IMR-90 (cell line): ENCODE results near the gene PPP1CA.

Experiments
- CEBPB ChIP-seq: IDR thresholded peaks from 2 replicates; pipeline ENCODE4 v1.6.1; 2012; ENCODE audit warnings: low read depth, low read length, improper control_type of control experiment
- CTCF ChIP-seq: conservative IDR thresholded peaks from 2 replicates; pipeline ENCODE4 v1.5.1; 2012; ENCODE audit warnings: mild to moderate bottlenecking, low read depth, low read length, improper control_type of control experiment
- ELK1 ChIP-seq: fragments of 150-350 bp; IDR thresholded peaks from 2 replicates; pipeline ENCODE4 v1.6.1; 2016; ENCODE audit warnings: low read depth, mild to moderate bottlenecking, low read length, moderate library complexity, borderline replicate concordance
- FOS ChIP-seq: fragments of 150-350 bp; IDR thresholded peaks from 2 replicates; pipeline ENCODE4 v1.6.1; 2016; ENCODE audit warnings: low read depth, low read length
- MAFK ChIP-seq: IDR thresholded peaks from 2 replicates; pipeline ENCODE4 v1.6.1; 2012; ENCODE audit warnings: low read depth, low read length, improper control_type of control experiment
- MAZ ChIP-seq: IDR thresholded peaks from 2 replicates; pipeline ENCODE4 v1.6.1; 2012; ENCODE audit warnings: low read depth, mild to moderate bottlenecking, low read length, improper control_type of control experiment, moderate library complexity, borderline replicate concordance
- NFE2L2 ChIP-seq: fragments of 150-350 bp; IDR thresholded peaks from 2 replicates; pipeline ENCODE4 v1.6.1; 2016; ENCODE audit warnings: low read depth, mild to moderate bottlenecking, low read length
- POLR2A ChIP-seq: IDR thresholded peaks from 2 replicates; pipeline ENCODE4 v1.6.1; 2012; ENCODE audit warnings: mild to moderate bottlenecking, low read depth, low read length
- RAD21 ChIP-seq: IDR thresholded peaks from 2 replicates; pipeline ENCODE4 v1.6.1; 2012; ENCODE audit warnings: low read length, improper control_type of control experiment
- RCOR1 ChIP-seq: IDR thresholded peaks from 2 replicates; pipeline ENCODE4 v1.6.1; 2012; ENCODE audit warnings: mild to moderate bottlenecking, low read length, improper control_type of control experiment; ENCODE audit not compliant: insufficient replicate concordance
- RFX5 ChIP-seq: IDR thresholded peaks from 2 replicates; pipeline ENCODE4 v1.8.0; 2012; ENCODE audit warnings: low read depth, mild to moderate bottlenecking, low read length, moderate library complexity
- SMC3 ChIP-seq: fragments of 150-350 bp; IDR thresholded peaks from 2 replicates; pipeline ENCODE4 v1.6.1; 2016; ENCODE audit warnings: low read depth, mild to moderate bottlenecking, antibody characterized with exemption, low read length, moderate library complexity
- TF ChIP-seq, protein P1 (sequence below): fragments of 150-350 bp; IDR thresholded peaks from 2 replicates; pipeline ENCODE4 v1.6.1; 2017; ENCODE audit warnings: mild to moderate bottlenecking, antibody characterized with exemption, low read length, low read depth

- TF ChIP-seq CTCF (no peak), POLR2A (no peak), CEBPB (no peak), SMC3 (no peak), MAZ (no peak), RAD21 (no peak), ELK1 (no peak), NFE2L2 (no peak), RCOR1 (no peak), RFX5 (no peak), FOS (no peak), MAFK (no peak)
- TF ChIP-seq, protein P1, sequence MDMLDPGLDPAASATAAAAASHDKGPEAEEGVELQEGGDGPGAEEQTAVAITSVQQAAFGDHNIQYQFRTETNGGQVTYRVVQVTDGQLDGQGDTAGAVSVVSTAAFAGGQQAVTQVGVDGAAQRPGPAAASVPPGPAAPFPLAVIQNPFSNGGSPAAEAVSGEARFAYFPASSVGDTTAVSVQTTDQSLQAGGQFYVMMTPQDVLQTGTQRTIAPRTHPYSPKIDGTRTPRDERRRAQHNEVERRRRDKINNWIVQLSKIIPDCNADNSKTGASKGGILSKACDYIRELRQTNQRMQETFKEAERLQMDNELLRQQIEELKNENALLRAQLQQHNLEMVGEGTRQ = no peak
Observed at GRCh38 chr11:67400251-67400941, 1.3 kb downstream of the PPP1CA start.
